Effector memory CD4-positive, alpha-beta T cell (primary cell): ENCODE data around the gene CRIM1.

ENCODE experiments used
- DNase-seq, 3 donors: peaks; one replicate each; pipeline ENCODE4 v3.0.0-alpha.2; 2020
- H3K27ac ChIP-seq: 2 replicates; pipeline ENCODE4 v1.7.0; 2013; ENCODE audit warnings: mild to moderate bottlenecking, low read length, moderate library complexity; ENCODE audit not compliant: insufficient read depth, poor library complexity, severe bottlenecking
- H3K27me3 ChIP-seq: replicated peaks from 2 replicates; pipeline ENCODE4 v1.7.0; 2013; ENCODE audit warnings: mild to moderate bottlenecking, low read length; ENCODE audit not compliant: insufficient read depth, control insufficient read depth, poor library complexity, severe bottlenecking
- H3K36me3 ChIP-seq: 2 replicates; pipeline ENCODE4 v1.7.0; 2013; ENCODE audit warnings: mild to moderate bottlenecking, low read length, moderate library complexity; ENCODE audit not compliant: control insufficient read depth, insufficient read depth
- H3K4me1 ChIP-seq: 2 replicates; pipeline ENCODE4 v1.7.0; 2013; ENCODE audit warnings: low read length, mild to moderate bottlenecking; ENCODE audit not compliant: control insufficient read depth, insufficient read depth, poor library complexity, severe bottlenecking
- H3K4me3 ChIP-seq: 2 replicates; pipeline ENCODE4 v1.7.0; 2013; ENCODE audit warnings: low read length, low read depth, mild to moderate bottlenecking; ENCODE audit not compliant: insufficient read depth, poor library complexity, severe bottlenecking
- H3K9me3 ChIP-seq: 2 replicates; pipeline ENCODE4 v1.7.0; 2013; ENCODE audit warnings: mild to moderate bottlenecking, low read length, moderate library complexity; ENCODE audit not compliant: control insufficient read depth

CRIM1 gene

GRCh38 chr2:36594849-36595248 is 239.3 kb downstream of the CRIM1 start:
- H3K27ac ChIP-seq = no peak overlapping the region
- H3K36me3 ChIP-seq = no peaks in the 10 kb centered on the region
- no peak overlapping the region for H3K4me3 ChIP-seq
- no peaks in the 10 kb centered on the region for H3K9me3 ChIP-seq
- no peaks in the 10 kb centered on the region for H3K27me3 ChIP-seq
- DNase-seq = no peak
- peaks cover 13% of the 10 kb centered on the region for H3K4me1 ChIP-seq

- Histone ChIP-seq H3K4me3 (no peak overlapping the region), H3K27me3 (no peaks in the 10 kb centered on the region), H3K4me1 (peaks cover 13% of the 10 kb centered on the region), H3K27ac (no peak overlapping the region), H3K9me3 (no peaks in the 10 kb centered on the region), H3K36me3 (no peaks in the 10 kb centered on the region)
- DNase-seq = no peak
Measured at GRCh38 chr2:36596397-36596796, 240.8 kb downstream of the CRIM1 start.

GRCh38 chr2:36597003-36597531 is 241.5 kb downstream of the CRIM1 start:
- DNase-seq = no peak
- Histone ChIP-seq H3K27ac (peak overlapping the region; percentile 25), H3K9me3 (no peaks in the 10 kb centered on the region), H3K36me3 (no peaks in the 10 kb centered on the region), H3K4me3 (peak overlapping the region; percentile 88), H3K4me1 (peaks cover 13% of the 10 kb centered on the region), H3K27me3 (no peaks in the 10 kb centered on the region)

GRCh38 chr2:36597532-36598377 is 242.2 kb downstream of the CRIM1 start, which contains the start of gene FEZ2:
TSS of gene FEZ2 (minus strand) at chr2:36598168. CDS start at chr2:36598142, 26 bp downstream.
- H3K36me3 ChIP-seq = no peaks in the 10 kb centered on the region
- H3K9me3 ChIP-seq = no peaks in the 10 kb centered on the region
- DNase-seq = peak; percentile 29 to 45 (median 39)
- H3K4me1 ChIP-seq = peaks cover 13% of the 10 kb centered on the region
- H3K27me3 ChIP-seq = no peaks in the 10 kb centered on the region
- peak within 1 kb of the TSS; percentile 25 for H3K27ac ChIP-seq
- peak within 1 kb of the TSS; percentile 88 for H3K4me3 ChIP-seq
